Measurements from ENCODE around the gene PLEKHA7.
A peak's percentile ranks its signal among the peaks of the same experiment; 100 is the strongest.
"Not testable (repeated sequence)": the region's sequence is repeated elsewhere in the genome, so short reads cannot be mapped to it uniquely, and the experiment has no call there.

Gene PLEKHA7

GRCh38 chr11:16874275-16874975, 139.8 kb downstream of the PLEKHA7 start:
- no peak for DNase-seq

- no peak for DNase-seq
Measured at GRCh38 chr11:16873289-16873688, 140.9 kb downstream of the PLEKHA7 start.

GRCh38 chr11:16871368-16871767, 142.8 kb downstream of the PLEKHA7 start:
- DNase-seq, result no peak

- no peak for DNase-seq
Measured at GRCh38 chr11:16867097-16867496, 147.1 kb downstream of the PLEKHA7 start.

GRCh38 chr11:16864428-16864827, 149.8 kb downstream of the PLEKHA7 start:
- not testable (repeated sequence) for DNase-seq

- peak; percentile 47 for DNase-seq
Measured at GRCh38 chr11:16863389-16863788, 150.8 kb downstream of the PLEKHA7 start.

- peak; percentile 25 for DNase-seq
Measured at GRCh38 chr11:16862726-16863125, 151.5 kb downstream of the PLEKHA7 start.

GRCh38 chr11:16861862-16862261, 152.4 kb downstream of the PLEKHA7 start:
- DNase-seq, result no peak

- no peak for DNase-seq
Measured at GRCh38 chr11:16860617-16861016, 153.6 kb downstream of the PLEKHA7 start.

GRCh38 chr11:16859651-16860050, 154.6 kb downstream of the PLEKHA7 start:
- no peak for DNase-seq

- peak; percentile 29 for DNase-seq
Measured at GRCh38 chr11:16857186-16857585, 157.0 kb downstream of the PLEKHA7 start.

- DNase-seq, result peak; percentile 37
Measured at GRCh38 chr11:16856022-16856471, 158.2 kb downstream of the PLEKHA7 start.

- DNase-seq, result no peak
Measured at GRCh38 chr11:16854979-16855378, 159.2 kb downstream of the PLEKHA7 start.

GRCh38 chr11:16853859-16854258, 160.4 kb downstream of the PLEKHA7 start:
- no peak for DNase-seq

- no peak for DNase-seq
Measured at GRCh38 chr11:16853266-16853665, 160.9 kb downstream of the PLEKHA7 start.

- DNase-seq, result no peak
Measured at GRCh38 chr11:16846305-16846704, 167.9 kb downstream of the PLEKHA7 start.

GRCh38 chr11:16844268-16844771, 169.9 kb downstream of the PLEKHA7 start:
- DNase-seq, result no peak

- peak; percentile 36 for DNase-seq
Measured at GRCh38 chr11:16843294-16843693, 170.9 kb downstream of the PLEKHA7 start.

- no peak for DNase-seq
Measured at GRCh38 chr11:16841984-16842383, 172.2 kb downstream of the PLEKHA7 start.

- no peak for DNase-seq
Measured at GRCh38 chr11:16841481-16841880, 172.7 kb downstream of the PLEKHA7 start.

GRCh38 chr11:16840951-16841350, 173.3 kb downstream of the PLEKHA7 start:
- no peak for DNase-seq

- DNase-seq, result no peak
Measured at GRCh38 chr11:16839821-16840220, 174.4 kb downstream of the PLEKHA7 start.

- DNase-seq, result no peak
Measured at GRCh38 chr11:16834384-16834783, 179.8 kb downstream of the PLEKHA7 start.

GRCh38 chr11:16833026-16833425, 181.2 kb downstream of the PLEKHA7 start:
- no peak for DNase-seq

- no peak for DNase-seq
Measured at GRCh38 chr11:16832193-16832539, 182.0 kb downstream of the PLEKHA7 start.

Data from femur (tissue), 1 donor.